Fibroblast of the conjunctiva (primary cell): ENCODE measurements around the gene CELA2B.
"Not testable (repeated sequence)": the region's sequence is repeated elsewhere in the genome, so short reads cannot be mapped to it uniquely, and the experiment has no call there.

Experiments
- DNase-seq: peaks from one replicate; pipeline ENCODE4 v3.0.0-alpha.2; 2010; ENCODE audit warnings: low read depth

CELA2B gene

GRCh38 chr1:15469361-15469760, 6.5 kb upstream of the CELA2B start:
- no peak for DNase-seq

GRCh38 chr1:15469821-15470448, 6.0 kb upstream of the CELA2B start:
- not testable (repeated sequence) for DNase-seq

GRCh38 chr1:15471067-15471466, 4.8 kb upstream of the CELA2B start:
- DNase-seq = not testable (repeated sequence)

- not testable (repeated sequence) for DNase-seq
Observed at GRCh38 chr1:15471723-15472122, 4.2 kb upstream of the CELA2B start.

GRCh38 chr1:15472587-15472986, 3.3 kb upstream of the CELA2B start:
- no peak for DNase-seq

GRCh38 chr1:15476927-15477326, 1.0 kb downstream of the CELA2B start:
- DNase-seq = no peak

- DNase-seq = no peak
Observed at GRCh38 chr1:15477646-15478212, 1.8 kb downstream of the CELA2B start.

- no peak for DNase-seq
Observed at GRCh38 chr1:15479654-15480347, 3.9 kb downstream of the CELA2B start.

GRCh38 chr1:15482455-15482854, 6.6 kb downstream of the CELA2B start:
- not testable (repeated sequence) for DNase-seq

- DNase-seq = not testable (repeated sequence)
Observed at GRCh38 chr1:15482983-15483543, 7.2 kb downstream of the CELA2B start.

- no peak for DNase-seq
Observed at GRCh38 chr1:15483971-15484370, 8.1 kb downstream of the CELA2B start.

GRCh38 chr1:15484443-15484842, 8.5 kb downstream of the CELA2B start:
- DNase-seq = not testable (repeated sequence)

- no peak for DNase-seq
Observed at GRCh38 chr1:15485636-15486035, 9.7 kb downstream of the CELA2B start.

- not testable (repeated sequence) for DNase-seq
Observed at GRCh38 chr1:15486844-15487610, 11.1 kb downstream of the CELA2B start.

- no peak for DNase-seq
Observed at GRCh38 chr1:15488371-15488770, 12.5 kb downstream of the CELA2B start.

- DNase-seq = no peak
Observed at GRCh38 chr1:15489052-15489736, 13.3 kb downstream of the CELA2B start.

GRCh38 chr1:15491010-15491409, 15.1 kb downstream of the CELA2B start:
- not testable (repeated sequence) for DNase-seq

- DNase-seq = no peak
Observed at GRCh38 chr1:15492596-15492995, 16.7 kb downstream of the CELA2B start.

- DNase-seq = no peak
Observed at GRCh38 chr1:15493869-15494390, 18.0 kb downstream of the CELA2B start.

- DNase-seq = no peak
Observed at GRCh38 chr1:15500184-15501178, 24.6 kb downstream of the CELA2B start.
